Neural progenitor cell (in vitro differentiated cells): ENCODE measurements around the gene YTHDF2.

Experiments used
- EZH2 ChIP-seq: fragments of 200-600 bp; sonication (generic); IDR thresholded peaks from 2 replicates; pipeline ENCODE4 v1.6.1; 2017; ENCODE audit warnings: antibody characterized with exemption, mild to moderate bottlenecking, moderate library complexity
- EZH2phosphoT487 ChIP-seq: fragments of 200-600 bp; sonication (generic); IDR thresholded peaks from 2 replicates; pipeline ENCODE4 v1.6.1; 2017; ENCODE audit warnings: antibody characterized with exemption
- TF ChIP-seq, protein P1 (sequence below): fragments of 200-600 bp; sonication (generic); IDR thresholded peaks from 2 replicates; pipeline ENCODE4 v1.5.1; 2017; ENCODE audit warnings: antibody characterized with exemption, mild to moderate bottlenecking

DNA sequence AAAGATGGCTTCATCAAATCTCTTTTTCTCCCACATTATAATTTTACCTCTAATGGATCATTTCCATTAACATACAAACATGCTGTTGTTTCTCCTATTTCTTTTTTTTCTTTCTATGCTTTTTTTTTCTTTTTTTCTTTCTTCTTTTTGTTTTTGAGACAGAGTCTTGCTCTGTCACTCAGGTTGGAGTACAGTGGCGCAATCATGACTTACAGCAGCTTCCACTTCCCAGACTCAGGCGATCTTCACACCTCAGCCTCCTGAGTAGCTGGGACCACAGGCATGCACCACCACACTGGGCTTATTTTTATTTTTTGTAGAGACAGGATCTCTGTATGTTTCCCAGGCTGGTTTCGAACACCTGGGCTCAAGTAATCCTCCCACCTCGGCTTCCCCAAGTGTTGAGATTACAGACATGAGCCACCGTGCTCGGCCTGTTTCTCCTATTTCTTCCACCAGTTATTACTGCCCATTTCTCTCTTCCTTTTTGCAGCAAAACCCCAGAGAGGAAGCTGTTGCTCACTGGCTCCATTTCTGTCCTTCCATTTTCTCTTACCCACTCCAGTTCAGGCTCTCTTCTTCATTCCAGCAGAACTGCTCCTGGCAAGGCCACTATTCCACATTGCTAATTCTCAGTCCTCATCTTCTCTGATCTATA lies 43.1 kb downstream of the YTHDF2 start:
- TF ChIP-seq, protein P1, sequence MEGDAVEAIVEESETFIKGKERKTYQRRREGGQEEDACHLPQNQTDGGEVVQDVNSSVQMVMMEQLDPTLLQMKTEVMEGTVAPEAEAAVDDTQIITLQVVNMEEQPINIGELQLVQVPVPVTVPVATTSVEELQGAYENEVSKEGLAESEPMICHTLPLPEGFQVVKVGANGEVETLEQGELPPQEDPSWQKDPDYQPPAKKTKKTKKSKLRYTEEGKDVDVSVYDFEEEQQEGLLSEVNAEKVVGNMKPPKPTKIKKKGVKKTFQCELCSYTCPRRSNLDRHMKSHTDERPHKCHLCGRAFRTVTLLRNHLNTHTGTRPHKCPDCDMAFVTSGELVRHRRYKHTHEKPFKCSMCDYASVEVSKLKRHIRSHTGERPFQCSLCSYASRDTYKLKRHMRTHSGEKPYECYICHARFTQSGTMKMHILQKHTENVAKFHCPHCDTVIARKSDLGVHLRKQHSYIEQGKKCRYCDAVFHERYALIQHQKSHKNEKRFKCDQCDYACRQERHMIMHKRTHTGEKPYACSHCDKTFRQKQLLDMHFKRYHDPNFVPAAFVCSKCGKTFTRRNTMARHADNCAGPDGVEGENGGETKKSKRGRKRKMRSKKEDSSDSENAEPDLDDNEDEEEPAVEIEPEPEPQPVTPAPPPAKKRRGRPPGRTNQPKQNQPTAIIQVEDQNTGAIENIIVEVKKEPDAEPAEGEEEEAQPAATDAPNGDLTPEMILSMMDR = no peak
- TF ChIP-seq EZH2phosphoT487 (no peak), EZH2 (no peak)
